ENCODE results near the gene RAB41.
"Not testable (repeated sequence)": the region's sequence is repeated elsewhere in the genome, so short reads cannot be mapped to it uniquely, and the experiment has no call there.

The RAB41 gene

GRCh38 chrX:70292788-70293187 is 10.8 kb downstream of the RAB41 start:
- no peak for DNase-seq

GRCh38 chrX:70293621-70294020 is 11.6 kb downstream of the RAB41 start:
- no peak for DNase-seq

- no peak for DNase-seq
Observed at GRCh38 chrX:70301716-70302115, 19.7 kb downstream of the RAB41 start.

GRCh38 chrX:70313503-70313902 is 31.5 kb downstream of the RAB41 start:
- DNase-seq: no peak

- DNase-seq: no peak
Observed at GRCh38 chrX:70322784-70323183, 40.8 kb downstream of the RAB41 start.

GRCh38 chrX:70323628-70324027 is 41.7 kb downstream of the RAB41 start:
- DNase-seq: not testable (repeated sequence)

- DNase-seq: no peak
Observed at GRCh38 chrX:70324326-70324725, 42.4 kb downstream of the RAB41 start.

GRCh38 chrX:70331161-70331560 is 49.2 kb downstream of the RAB41 start:
- DNase-seq: no peak

GRCh38 chrX:70332600-70332999 is 50.6 kb downstream of the RAB41 start:
- DNase-seq: no peak

All from activated T-cell treated with anti-CD3 and anti-CD28 coated beads for 4 hours (primary cell).